H9 (cell line): Measurements from ENCODE around the gene EFNB1. TPM values are rescaled to one million over a fixed set of nuclear protein-coding genes. Genes with fewer than 3 reads are reported as not detected.
"Not testable (repeated sequence)": the region's sequence is repeated elsewhere in the genome, so short reads cannot be mapped to it uniquely, and the experiment has no call there.

Source experiments
- DNase-seq: peaks from one replicate; pipeline ENCODE4 v3.0.0-alpha.2; 2017
- H2AFZ ChIP-seq: one replicate; pipeline ENCODE4 v1.6.1; 2013; ENCODE audit warnings: mild to moderate bottlenecking, low read length, control low read depth, moderate library complexity
- H2AK5ac ChIP-seq: 2 replicates; pipeline ENCODE4 v1.6.1; 2013; ENCODE audit warnings: low read length, control low read depth, mixed read lengths; ENCODE audit not compliant: insufficient read length
- H2BK120ac ChIP-seq: one replicate; pipeline ENCODE4 v1.6.1; 2013; ENCODE audit warnings: low read depth, mild to moderate bottlenecking, low read length, control low read depth, inconsistent platforms; ENCODE audit not compliant: poor library complexity, severe bottlenecking
- H2BK12ac ChIP-seq: 2 replicates; pipeline ENCODE4 v1.6.1; 2013; ENCODE audit warnings: low read length, control low read depth, mixed read lengths, low read depth; ENCODE audit not compliant: insufficient read length
- H2BK15ac ChIP-seq: 2 replicates; pipeline ENCODE4 v1.6.1; 2013; ENCODE audit warnings: low read depth, low read length, control low read depth
- H2BK20ac ChIP-seq: one replicate; pipeline ENCODE4 v1.6.1; 2013; ENCODE audit warnings: low read depth, mild to moderate bottlenecking, low read length, control low read depth, inconsistent platforms; ENCODE audit not compliant: poor library complexity, severe bottlenecking
- H2BK5ac ChIP-seq: 2 replicates; pipeline ENCODE4 v1.6.1; 2013; ENCODE audit warnings: low read length, control low read depth, mixed read lengths; ENCODE audit not compliant: insufficient read length
- H3K14ac ChIP-seq: 2 replicates; pipeline ENCODE4 v1.6.1; 2013; ENCODE audit warnings: low read length, control low read depth; ENCODE audit not compliant: insufficient read depth
- H3K18ac ChIP-seq: 2 replicates; pipeline ENCODE4 v1.6.1; 2013; ENCODE audit warnings: low read depth, mild to moderate bottlenecking, mixed read lengths, low read length, control low read depth; ENCODE audit not compliant: insufficient read length
- H3K23ac ChIP-seq: 2 replicates; pipeline ENCODE4 v1.6.1; 2013; ENCODE audit warnings: low read length, control low read depth, mixed read lengths, low read depth; ENCODE audit not compliant: insufficient read length
- H3K23me2 ChIP-seq: 2 replicates; pipeline ENCODE4 v1.6.1; 2013; ENCODE audit warnings: low read depth, mild to moderate bottlenecking, mixed read lengths, low read length, control low read depth; ENCODE audit not compliant: insufficient read length, poor library complexity, severe bottlenecking
- H3K27ac ChIP-seq: 2 replicates; pipeline ENCODE4 v1.5.1; 2013; ENCODE audit warnings: low read length, control low read depth, mixed read lengths, low read depth; ENCODE audit not compliant: insufficient read length
- H3K27me3 ChIP-seq: 2 replicates; pipeline ENCODE4 v1.6.1; 2013; ENCODE audit warnings: low read length, control low read depth, inconsistent platforms; ENCODE audit not compliant: insufficient read depth
- H3K4ac ChIP-seq: 2 replicates; pipeline ENCODE4 v1.6.1; 2013; ENCODE audit warnings: low read depth, mild to moderate bottlenecking, control low read depth, inconsistent platforms, low read length, moderate library complexity
- H3K4me1 ChIP-seq: 2 replicates; pipeline ENCODE4 v1.6.1; 2013; ENCODE audit warnings: low read length, control low read depth, inconsistent platforms; ENCODE audit not compliant: insufficient read depth
- H3K4me2 ChIP-seq: 2 replicates; pipeline ENCODE4 v1.6.1; 2013; ENCODE audit warnings: low read length, control low read depth, mixed read lengths; ENCODE audit not compliant: insufficient read length, insufficient read depth
- H3K56ac ChIP-seq: 2 replicates; pipeline ENCODE4 v1.6.1; 2013; ENCODE audit warnings: low read depth, mild to moderate bottlenecking, mixed read lengths, low read length, control low read depth; ENCODE audit not compliant: insufficient read length
- H3K79me1 ChIP-seq: 2 replicates; pipeline ENCODE4 v1.6.1; 2013; ENCODE audit warnings: low read depth, mild to moderate bottlenecking, moderate library complexity, low read length, control low read depth, inconsistent platforms; ENCODE audit not compliant: insufficient read depth, poor library complexity, severe bottlenecking
- H3K79me2 ChIP-seq: 2 replicates; pipeline ENCODE4 v1.6.1; 2013; ENCODE audit warnings: low read length, control low read depth, inconsistent platforms; ENCODE audit not compliant: insufficient read depth
- H3K9ac ChIP-seq: 2 replicates; pipeline ENCODE4 v1.6.1; 2013; ENCODE audit warnings: low read length, control low read depth, mixed read lengths; ENCODE audit not compliant: insufficient read length; ENCODE audit errors: extremely low read depth
- H3K9me3 ChIP-seq: one replicate; pipeline ENCODE4 v1.6.1; 2013; ENCODE audit warnings: low read depth, low read length, inconsistent platforms; ENCODE audit not compliant: control insufficient read depth
- H3T11ph ChIP-seq: one replicate; pipeline ENCODE4 v1.6.1; 2013; ENCODE audit warnings: mild to moderate bottlenecking, low read length, control low read depth, inconsistent platforms
- H4K20me1 ChIP-seq: one replicate; pipeline ENCODE4 v1.6.1; 2013; ENCODE audit not compliant: control insufficient read depth, insufficient read length, insufficient read depth
- H4K5ac ChIP-seq: 2 replicates; pipeline ENCODE4 v1.6.1; 2013; ENCODE audit warnings: low read depth, mild to moderate bottlenecking, mixed read lengths, low read length, control low read depth; ENCODE audit not compliant: insufficient read length
- H4K8ac ChIP-seq: replicated peaks from 2 replicates; pipeline ENCODE4 v1.6.1; 2013; ENCODE audit warnings: low read length, control low read depth, mixed read lengths, low read depth; ENCODE audit not compliant: insufficient read length
- H4K91ac ChIP-seq: 2 replicates; pipeline ENCODE4 v1.6.1; 2013; ENCODE audit warnings: low read depth, mild to moderate bottlenecking, moderate library complexity, mixed read lengths, low read length, control low read depth; ENCODE audit not compliant: insufficient read length
- H3K27ac Mint-ChIP-seq, 3 experiments: 2 replicates in 2 of 3; 3 replicates in 1 of 3; pipeline ENCODE4 v1.8.0; 2020 to 2021; ENCODE audit warnings: mixed read lengths in 3 of 3, mild to moderate bottlenecking in 1 of 3, moderate library complexity in 1 of 3
- H3K27me3 Mint-ChIP-seq: 2 replicates; pipeline ENCODE4 v1.8.0; 2021; ENCODE audit warnings: low read depth, mild to moderate bottlenecking, moderate library complexity, mixed read lengths
- H3K36me3 Mint-ChIP-seq, 3 experiments: 2 replicates in 2 of 3; 3 replicates in 1 of 3; pipeline ENCODE4 v1.8.0; 2020 to 2021; ENCODE audit warnings: low read depth in 3 of 3, mixed read lengths in 3 of 3; ENCODE audit not compliant: insufficient read depth in 1 of 3
- H3K4me1 Mint-ChIP-seq, 2 experiments: 2 replicates each; pipeline ENCODE4 v1.8.0; 2020; ENCODE audit warnings: mixed read lengths in 2 of 2
- H3K4me3 Mint-ChIP-seq, 2 experiments: 2 replicates in 1 of 2; 3 replicates in 1 of 2; pipeline ENCODE4 v1.8.0; 2020 to 2021; ENCODE audit warnings: mild to moderate bottlenecking in 2 of 2, mixed read lengths in 2 of 2, moderate library complexity in 1 of 2
- H3K9me3 Mint-ChIP-seq, 2 experiments: 2 replicates in 1 of 2; 3 replicates in 1 of 2; pipeline ENCODE4 v1.8.0; 2020; ENCODE audit warnings: mild to moderate bottlenecking in 2 of 2, mixed read lengths in 2 of 2, moderate library complexity in 1 of 2
- WGBS: extraction: QIAGEN DNeasy Blood & Tissue Kit; methylation state at CpG from one replicate; pipeline ENCODE4 v1.1.7; 2013; ENCODE audit warnings: missing lambda C conversion rate, low lambda C conversion rate, mixed read lengths; ENCODE audit not compliant: insufficient read length; ENCODE audit errors: extremely low coverage; 5-methylcytosine and 5-hydroxymethylcytosine counted together
- long read RNA-seq: library from polyadenylated mRNA; unstranded; transcript quantifications from one replicate; pipeline ENCODE4 v2.0.0, GENCODE V29; 2020
- total RNA-seq: library from RNA; stranded (reverse); gene quantifications from 2 replicates; pipeline ENCODE4 v1.2.1, GENCODE V29; 2021
- TF ChIP-seq, protein P1 (sequence below): fragments of 200-600 bp; sonication (generic); conservative IDR thresholded peaks from 3 replicates; pipeline ENCODE4 v1.8.0; 2021; ENCODE audit warnings: antibody characterized with exemption, mild to moderate bottlenecking

The EFNB1 gene
- total RNA-seq = 2.7 and 3.1 TPM in 2 replicates
- long read RNA-seq, partial matches to known transcripts = 0 of 3 reads
- long read RNA-seq, other reads (novel, unspliced or antisense) = 0 of 3 reads

DNA sequence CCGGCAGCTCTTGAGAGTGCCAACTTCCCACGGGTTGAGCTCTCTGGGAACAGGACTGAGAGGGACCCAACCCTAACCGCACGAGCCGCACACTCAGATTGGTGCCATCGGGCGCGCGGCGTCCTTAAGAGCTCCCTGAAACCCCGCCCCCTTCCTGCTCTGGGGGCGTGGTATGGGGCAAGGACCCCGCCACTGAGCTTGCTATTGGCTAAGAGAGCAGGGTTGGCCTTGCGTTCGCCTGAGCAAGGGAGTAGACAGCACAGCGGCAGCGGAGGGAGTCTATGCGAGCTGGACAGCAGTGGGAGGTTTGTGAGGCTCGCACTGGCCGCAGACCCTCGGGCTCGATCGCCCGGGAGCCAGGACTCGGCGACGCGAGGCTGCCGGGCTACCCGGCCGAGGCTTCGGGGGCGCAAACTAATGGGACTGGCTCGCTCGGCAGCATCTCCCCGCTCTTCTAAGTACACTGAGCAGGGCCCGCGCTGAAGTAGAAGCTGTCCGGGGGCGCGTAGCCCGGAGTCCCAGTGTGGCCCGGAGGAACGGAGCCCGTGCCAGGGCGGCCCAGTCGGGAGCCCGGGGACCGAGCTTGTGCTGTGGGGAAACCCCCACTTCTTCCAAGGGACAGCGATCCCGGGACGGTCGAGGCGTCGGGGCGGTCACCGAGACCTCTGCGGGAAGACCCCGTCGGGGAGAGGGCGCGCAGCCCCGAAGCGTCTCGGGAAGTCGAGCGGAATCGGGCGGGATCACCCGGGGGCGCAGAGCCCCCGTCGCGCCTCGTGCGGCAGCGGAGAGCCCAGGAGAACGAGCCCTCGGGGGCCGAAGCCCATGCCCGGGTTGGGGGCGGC, at the start of gene EFNB1:
Gene EFNB1, plus strand, starts transcription at position 282 of the 842 bp plus-strand sequence. CDS start 756 bp downstream, outside the sequence.
- H3K14ac ChIP-seq = no peak within 1 kb of the TSS
- H3K9me3 Mint-ChIP-seq = peaks cover 60 to 78% of the 10 kb centered on the region in 2 experiments
- H3K27me3 ChIP-seq = peaks cover 72% of the 10 kb centered on the region
- H4K5ac ChIP-seq = no peak within 1 kb of the TSS
- H3T11ph ChIP-seq = no peak within 1 kb of the TSS
- peak; percentile 91 for DNase-seq
- H2BK15ac ChIP-seq = no peak within 1 kb of the TSS
- H2BK120ac ChIP-seq = no peak within 1 kb of the TSS
- TF ChIP-seq, protein P1, sequence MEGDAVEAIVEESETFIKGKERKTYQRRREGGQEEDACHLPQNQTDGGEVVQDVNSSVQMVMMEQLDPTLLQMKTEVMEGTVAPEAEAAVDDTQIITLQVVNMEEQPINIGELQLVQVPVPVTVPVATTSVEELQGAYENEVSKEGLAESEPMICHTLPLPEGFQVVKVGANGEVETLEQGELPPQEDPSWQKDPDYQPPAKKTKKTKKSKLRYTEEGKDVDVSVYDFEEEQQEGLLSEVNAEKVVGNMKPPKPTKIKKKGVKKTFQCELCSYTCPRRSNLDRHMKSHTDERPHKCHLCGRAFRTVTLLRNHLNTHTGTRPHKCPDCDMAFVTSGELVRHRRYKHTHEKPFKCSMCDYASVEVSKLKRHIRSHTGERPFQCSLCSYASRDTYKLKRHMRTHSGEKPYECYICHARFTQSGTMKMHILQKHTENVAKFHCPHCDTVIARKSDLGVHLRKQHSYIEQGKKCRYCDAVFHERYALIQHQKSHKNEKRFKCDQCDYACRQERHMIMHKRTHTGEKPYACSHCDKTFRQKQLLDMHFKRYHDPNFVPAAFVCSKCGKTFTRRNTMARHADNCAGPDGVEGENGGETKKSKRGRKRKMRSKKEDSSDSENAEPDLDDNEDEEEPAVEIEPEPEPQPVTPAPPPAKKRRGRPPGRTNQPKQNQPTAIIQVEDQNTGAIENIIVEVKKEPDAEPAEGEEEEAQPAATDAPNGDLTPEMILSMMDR = no peak
- no peak within 1 kb of the TSS for H2AFZ ChIP-seq
- H2BK12ac ChIP-seq = no peak within 1 kb of the TSS
- peaks cover 7% of the 10 kb centered on the region for H3K23me2 ChIP-seq
- H4K20me1 ChIP-seq = no peaks in the 10 kb centered on the region
- no peak within 1 kb of the TSS for H4K8ac ChIP-seq
- H3K4me1 Mint-ChIP-seq = peaks cover 13 to 26% of the 10 kb centered on the region in 2 experiments
- no peak within 1 kb of the TSS for H3K4ac ChIP-seq
- H4K91ac ChIP-seq = no peak within 1 kb of the TSS
- peaks cover 0 to 5% (median 2%) of the 10 kb centered on the region in 3 experiments; a peak in 3 of 7 replicates for H3K36me3 Mint-ChIP-seq
- no peak within 1 kb of the TSS for H3K27ac ChIP-seq
- no peak within 1 kb of the TSS for H3K27ac Mint-ChIP-seq
- H3K23ac ChIP-seq = no peak within 1 kb of the TSS
- no peak within 1 kb of the TSS for H3K9ac ChIP-seq
- no CpG with 5 or more reads among the region's 82 CpGs for WGBS
- H2BK20ac ChIP-seq = no peak within 1 kb of the TSS
- peaks cover 97% of the 10 kb centered on the region for H3K27me3 Mint-ChIP-seq
- no peaks in the 10 kb centered on the region for H3K79me2 ChIP-seq
- H3K9me3 ChIP-seq = no peaks in the 10 kb centered on the region
- no peak within 1 kb of the TSS for H2AK5ac ChIP-seq
- H3K18ac ChIP-seq = no peak within 1 kb of the TSS
- no peak within 1 kb of the TSS for H2BK5ac ChIP-seq
- peak within 1 kb of the TSS; percentile 61 to 86 for H3K4me3 Mint-ChIP-seq
- no peaks in the 10 kb centered on the region for H3K4me1 ChIP-seq
- H3K56ac ChIP-seq = no peak within 1 kb of the TSS
- no peaks in the 10 kb centered on the region for H3K79me1 ChIP-seq
- peak within 1 kb of the TSS; percentile 78 for H3K4me2 ChIP-seq

DNA sequence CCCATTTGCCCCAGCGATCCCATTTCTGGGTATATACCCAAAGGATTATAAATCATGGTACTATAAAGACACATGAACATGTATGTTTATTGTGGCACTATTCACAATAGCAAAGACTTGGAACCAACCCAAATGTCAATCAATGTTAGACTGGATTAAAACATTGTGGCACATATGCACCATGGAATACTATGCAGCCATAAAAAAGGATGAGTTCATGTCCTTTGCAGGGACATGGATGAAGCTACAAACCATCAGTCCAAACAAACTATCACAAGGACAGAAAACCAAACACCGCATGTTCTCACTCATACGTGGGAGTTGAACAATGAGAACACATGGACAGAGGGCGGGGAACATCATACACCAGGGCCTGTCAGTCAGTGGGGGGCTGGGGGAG, 47.5 kb upstream of the EFNB1 start:
- H3K27ac ChIP-seq, H3K27ac Mint-ChIP-seq, H3K4me1 Mint-ChIP-seq, H2BK12ac ChIP-seq, H4K5ac ChIP-seq, H3K36me3 Mint-ChIP-seq, DNase-seq, H3T11ph ChIP-seq, H2BK20ac ChIP-seq, H2BK120ac ChIP-seq, H3K79me1 ChIP-seq, H3K23ac ChIP-seq, H3K79me2 ChIP-seq, H4K20me1 ChIP-seq, H2BK15ac ChIP-seq, H3K18ac ChIP-seq, H3K4me1 ChIP-seq, H4K8ac ChIP-seq, H3K27me3 ChIP-seq, H2AFZ ChIP-seq, H3K4me2 ChIP-seq, H4K91ac ChIP-seq, H3K9ac ChIP-seq, H3K4me3 Mint-ChIP-seq, H3K14ac ChIP-seq, H3K23me2 ChIP-seq, H2BK5ac ChIP-seq, H3K9me3 ChIP-seq, H3K4ac ChIP-seq, H2AK5ac ChIP-seq, H3K56ac ChIP-seq: not testable (repeated sequence)
- Mint-ChIP-seq H3K9me3 (peaks cover 66 to 73% of the 10 kb centered on the region in 2 experiments), H3K27me3 (peaks cover 25% of the 10 kb centered on the region)
- no CpG with 5 or more reads among the region's 4 CpGs for WGBS
